Glutamatergic neuron (in vitro differentiated cells): ENCODE measurements around the gene INIP. TPM values are rescaled to one million over a fixed set of nuclear protein-coding genes. Genes with fewer than 3 reads are reported as not detected.

Experiments
- DNase-seq: peaks from one replicate; pipeline ENCODE4 v3.0.0; 2022
- H3K27ac Mint-ChIP-seq: one replicate; pipeline ENCODE4 v1.8.0; 2020; ENCODE audit warnings: mild to moderate bottlenecking, mixed read lengths, inconsistent platforms; ENCODE audit not compliant: unreplicated experiment
- H3K27me3 Mint-ChIP-seq: one replicate; pipeline ENCODE4 v1.8.0; 2020; ENCODE audit warnings: mild to moderate bottlenecking, moderate library complexity, mixed read lengths, inconsistent platforms; ENCODE audit not compliant: unreplicated experiment
- H3K36me3 Mint-ChIP-seq: one replicate; pipeline ENCODE4 v1.8.0; 2020; ENCODE audit warnings: mild to moderate bottlenecking, mixed read lengths, inconsistent platforms; ENCODE audit not compliant: unreplicated experiment
- H3K4me1 Mint-ChIP-seq: one replicate; pipeline ENCODE4 v1.8.0; 2020; ENCODE audit warnings: mild to moderate bottlenecking, low read depth, mixed read lengths, inconsistent platforms; ENCODE audit not compliant: unreplicated experiment
- H3K4me3 Mint-ChIP-seq: one replicate; pipeline ENCODE4 v1.8.0; 2020; ENCODE audit warnings: mild to moderate bottlenecking, mixed read lengths, inconsistent platforms; ENCODE audit not compliant: unreplicated experiment
- H3K9me3 Mint-ChIP-seq: one replicate; pipeline ENCODE4 v1.8.0; 2020; ENCODE audit warnings: mild to moderate bottlenecking, moderate library complexity, mixed read lengths, inconsistent platforms; ENCODE audit not compliant: unreplicated experiment
- CTCF ChIP-seq: fragments of 200-600 bp; sonication (generic); IDR thresholded peaks from one replicate; pipeline ENCODE4 v1.5.0; 2021; ENCODE audit not compliant: partially characterized antibody, unreplicated experiment
- long read RNA-seq: library from polyadenylated mRNA; unstranded; transcript quantifications from one replicate; pipeline ENCODE4 v2.0.0, GENCODE V29; 2020; ENCODE audit not compliant: unreplicated experiment
- total RNA-seq: library from RNA; stranded (reverse); fragmentation: NEBNext Ultra II Directional; extraction: Animal tissue kit (Norgen Biotek cat#: 25700); gene quantifications from one replicate; pipeline ENCODE4 v1.2.1, GENCODE V29; 2021; ENCODE audit not compliant: unreplicated experiment

Gene INIP
- total RNA-seq, result 17.6 TPM
- long read RNA-seq, full-length matches to known transcripts, result 3 of 7 reads
- long read RNA-seq, partial matches to known transcripts, result 0 of 7 reads
- long read RNA-seq, other reads (novel, unspliced or antisense), result 4 of 7 reads

- DNase-seq, result peak; percentile 97
- Mint-ChIP-seq H3K27ac (peak within 1 kb of the TSS; percentile 93), H3K27me3 (peaks cover 9% of the 10 kb centered on the region), H3K4me3 (peak within 1 kb of the TSS; percentile 99), H3K4me1 (peaks cover 4% of the 10 kb centered on the region), H3K36me3 (no peaks in the 10 kb centered on the region), H3K9me3 (peaks cover 9% of the 10 kb centered on the region)
- TF ChIP-seq CTCF, result no peak
Observed at GRCh38 chr9:112717661-112718331, at the start of gene INIP. TSS of gene INIP (minus strand) at chr9:112718117. CDS start at chr9:112716485, 1,632 bp downstream.

GRCh38 chr9:112765281-112765680 is 47.4 kb upstream of the INIP start:
- H3K9me3 Mint-ChIP-seq, result peaks cover 2% of the 10 kb centered on the region
- H3K27ac Mint-ChIP-seq, result peak overlapping the region; percentile 83
- no peak for TF ChIP-seq CTCF
- H3K4me1 Mint-ChIP-seq, result peaks cover 34% of the 10 kb centered on the region
- peaks cover 3% of the 10 kb centered on the region for H3K27me3 Mint-ChIP-seq
- peaks cover 10% of the 10 kb centered on the region for H3K36me3 Mint-ChIP-seq
- no peak for DNase-seq
- H3K4me3 Mint-ChIP-seq, result no peak overlapping the region

- Mint-ChIP-seq H3K36me3 (peaks cover 8% of the 10 kb centered on the region), H3K27ac (peak overlapping the region; percentile 83), H3K4me1 (peaks cover 36% of the 10 kb centered on the region), H3K9me3 (peaks cover 2% of the 10 kb centered on the region), H3K27me3 (peaks cover 3% of the 10 kb centered on the region), H3K4me3 (peak overlapping the region; percentile 43)
- DNase-seq, result no peak
- TF ChIP-seq CTCF, result no peak
Observed at GRCh38 chr9:112764837-112765236, 46.9 kb upstream of the INIP start.

GRCh38 chr9:112764344-112764743 is 46.4 kb upstream of the INIP start:
- Mint-ChIP-seq H3K4me1 (peaks cover 36% of the 10 kb centered on the region), H3K27ac (peak overlapping the region; percentile 83)

More at GRCh38 chr9:112764344-112764743, 46.4 kb upstream of the INIP start:
- Mint-ChIP-seq H3K4me3 (peak overlapping the region; percentile 63), H3K9me3 (peaks cover 2% of the 10 kb centered on the region), H3K36me3 (peaks cover 3% of the 10 kb centered on the region), H3K27me3 (peaks cover 2% of the 10 kb centered on the region)
- TF ChIP-seq CTCF, result no peak
- no peak for DNase-seq
